Natural killer cell (primary cell): Measurements from ENCODE around the gene TMEM167A. TPM values are rescaled to one million over a fixed set of nuclear protein-coding genes. Genes with fewer than 3 reads are reported as not detected.

Experiments used
- ATAC-seq, 3 donors: fragments of 150-1000 bp in 2 of 3; fragments of 200-7000 bp in 1 of 3; cut with Tn5 transposase; 1 replicate in 1 of 3; 2 replicates in 2 of 3; pipeline ENCODE4 v1.10.0; 2021; ENCODE audit warnings: mild to moderate bottlenecking in 2 of 3, moderate library complexity in 2 of 3
- DNase-seq, 2 donors: peaks; one replicate each; pipeline versions ENCODE4 v3.0.0 to v3.0.0-alpha.2; 2013 to 2021; ENCODE audit warnings: mixed read lengths in 1 of 2
- H3K27ac ChIP-seq: one replicate; pipeline ENCODE4 v1.5.1; 2013; ENCODE audit warnings: mild to moderate bottlenecking, low read length
- H3K27me3 ChIP-seq: one replicate; pipeline ENCODE4 v1.6.1; 2013; ENCODE audit warnings: low read length; ENCODE audit not compliant: control insufficient read depth, insufficient read depth
- H3K36me3 ChIP-seq: one replicate; pipeline ENCODE4 v1.6.1; 2013; ENCODE audit warnings: low read length; ENCODE audit not compliant: control insufficient read depth, insufficient read depth
- H3K4me1 ChIP-seq: one replicate; pipeline ENCODE4 v1.6.1; 2013; ENCODE audit warnings: low read length; ENCODE audit not compliant: control insufficient read depth, insufficient read depth
- H3K4me3 ChIP-seq: one replicate; pipeline ENCODE4 v1.5.1; 2013; ENCODE audit warnings: low read length
- H3K9me3 ChIP-seq: one replicate; pipeline ENCODE4 v1.6.1; 2013; ENCODE audit warnings: low read length; ENCODE audit not compliant: control insufficient read depth, insufficient read depth
- H3K27ac Mint-ChIP-seq, 2 donors: one replicate each; pipeline ENCODE4 v1.8.0; 2022; ENCODE audit warnings: mild to moderate bottlenecking in 2 of 2, mixed read lengths in 2 of 2, moderate library complexity in 1 of 2
- H3K27me3 Mint-ChIP-seq, 2 donors: one replicate each; pipeline ENCODE4 v1.8.0; 2022; ENCODE audit warnings: low read depth in 2 of 2, mixed read lengths in 2 of 2
- H3K36me3 Mint-ChIP-seq: one replicate; pipeline ENCODE4 v1.8.0; 2022; ENCODE audit warnings: mixed read lengths
- H3K4me1 Mint-ChIP-seq, 2 donors: one replicate each; pipeline ENCODE4 v1.8.0; 2022; ENCODE audit warnings: mixed read lengths in 2 of 2
- H3K4me3 Mint-ChIP-seq: one replicate; pipeline ENCODE4 v1.8.0; 2022; ENCODE audit warnings: mild to moderate bottlenecking, moderate library complexity, mixed read lengths
- H3K9me3 Mint-ChIP-seq, 2 donors: one replicate each; pipeline ENCODE4 v1.8.0; 2022; ENCODE audit warnings: mixed read lengths in 2 of 2
- WGBS: methylation state at CpG from one replicate; pipeline ENCODE4 v1.1.7; 2013; ENCODE audit warnings: missing lambda C conversion rate; ENCODE audit not compliant: insufficient coverage; 5-methylcytosine and 5-hydroxymethylcytosine counted together
- intact Hi-C: fragments of 100-400 bp; cut with micrococcal nuclease; formaldehyde crosslinking; loops from one replicate; pipeline ENCODE4 v1.14.2; 2022
- total RNA-seq, 4 donors: library from RNA; stranded (reverse); fragments of 120-200 nt in 1 of 4; gene quantifications; one replicate each; pipeline versions ENCODE4 v1.2.3 to v1.2.4, GENCODE V29; 2013 to 2022
- TF ChIP-seq, protein P1 (sequence below): fragments of 200-600 bp; IDR thresholded peaks from one replicate; pipeline ENCODE4 v1.8.0; 2022; ENCODE audit warnings: antibody characterized with exemption

The TMEM167A gene
- total RNA-seq, 3 donors from 2014 or later (not counting 1 experiment from before 2014, with no cell fraction given): 42.0 to 45.3 (median 44.2) TPM

- Mint-ChIP-seq H3K36me3 (peaks cover 18% of the 10 kb centered on the region), H3K4me1 (peaks cover 19 to 25% of the 10 kb centered on the region in 2 donors), H3K4me3 (no peak overlapping the region), H3K27ac (peak overlapping the region in 1 of 2 donors; percentile 45), H3K9me3 (peaks cover 7 to 9% of the 10 kb centered on the region in 2 donors), H3K27me3 (no peaks in the 10 kb centered on the region)
- no peak overlapping the region for H3K27ac ChIP-seq
- H3K4me1 ChIP-seq: no peaks in the 10 kb centered on the region
- no peaks in the 10 kb centered on the region for H3K36me3 ChIP-seq
- no peaks in the 10 kb centered on the region for H3K27me3 ChIP-seq
- no peak for DNase-seq
- 100% methylated on average over 1 of the region's 4 CpGs for WGBS
- peaks cover 2% of the 10 kb centered on the region for H3K9me3 ChIP-seq
- H3K4me3 ChIP-seq: no peak overlapping the region
- TF ChIP-seq, protein P1, sequence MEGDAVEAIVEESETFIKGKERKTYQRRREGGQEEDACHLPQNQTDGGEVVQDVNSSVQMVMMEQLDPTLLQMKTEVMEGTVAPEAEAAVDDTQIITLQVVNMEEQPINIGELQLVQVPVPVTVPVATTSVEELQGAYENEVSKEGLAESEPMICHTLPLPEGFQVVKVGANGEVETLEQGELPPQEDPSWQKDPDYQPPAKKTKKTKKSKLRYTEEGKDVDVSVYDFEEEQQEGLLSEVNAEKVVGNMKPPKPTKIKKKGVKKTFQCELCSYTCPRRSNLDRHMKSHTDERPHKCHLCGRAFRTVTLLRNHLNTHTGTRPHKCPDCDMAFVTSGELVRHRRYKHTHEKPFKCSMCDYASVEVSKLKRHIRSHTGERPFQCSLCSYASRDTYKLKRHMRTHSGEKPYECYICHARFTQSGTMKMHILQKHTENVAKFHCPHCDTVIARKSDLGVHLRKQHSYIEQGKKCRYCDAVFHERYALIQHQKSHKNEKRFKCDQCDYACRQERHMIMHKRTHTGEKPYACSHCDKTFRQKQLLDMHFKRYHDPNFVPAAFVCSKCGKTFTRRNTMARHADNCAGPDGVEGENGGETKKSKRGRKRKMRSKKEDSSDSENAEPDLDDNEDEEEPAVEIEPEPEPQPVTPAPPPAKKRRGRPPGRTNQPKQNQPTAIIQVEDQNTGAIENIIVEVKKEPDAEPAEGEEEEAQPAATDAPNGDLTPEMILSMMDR: no peak
- intact Hi-C loops: no loop called here
- no peak for ATAC-seq
Observed at GRCh38 chr5:83093692-83094091, 16.5 kb upstream of the TMEM167A start.

DNA sequence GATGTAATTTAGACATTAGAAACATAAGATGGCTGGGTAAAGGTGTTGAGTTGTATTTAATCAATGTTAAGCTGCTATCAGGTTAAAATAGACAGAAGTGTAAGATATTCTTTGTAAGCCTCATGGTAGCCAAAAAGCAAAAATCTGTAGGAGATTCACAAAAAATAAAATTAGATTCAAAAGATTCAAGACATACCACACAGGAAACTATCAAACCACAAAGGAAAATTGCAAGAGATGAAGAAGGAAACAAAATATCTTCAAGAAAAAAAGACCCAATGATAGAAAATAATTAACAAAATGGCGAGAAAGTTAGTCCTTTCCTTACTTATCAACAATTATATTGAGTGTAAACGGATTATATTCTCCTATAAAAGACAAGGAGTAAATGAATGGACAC lies 15.4 kb upstream of the TMEM167A start:
- peaks cover 7 to 9% of the 10 kb centered on the region in 2 donors for H3K9me3 Mint-ChIP-seq
- peaks cover 2% of the 10 kb centered on the region for H3K9me3 ChIP-seq
- H3K27ac Mint-ChIP-seq: peak overlapping the region; percentile 27 to 45
- H3K4me1 Mint-ChIP-seq: peaks cover 19 to 25% of the 10 kb centered on the region in 2 donors
- H3K4me3 Mint-ChIP-seq: peak overlapping the region; percentile 47
- intact Hi-C loops: no loop called here
- H3K27ac ChIP-seq: no peak overlapping the region
- WGBS: no CpG with 5 or more reads among the region's 2 CpGs
- H3K27me3 Mint-ChIP-seq: no peaks in the 10 kb centered on the region
- no peaks in the 10 kb centered on the region for H3K4me1 ChIP-seq
- no peaks in the 10 kb centered on the region for H3K36me3 ChIP-seq
- TF ChIP-seq, protein P1: no peak
- H3K4me3 ChIP-seq: no peak overlapping the region
- ATAC-seq (no peak), DNase-seq (peak in 1 of 2 donors; percentile 15)
- peaks cover 18% of the 10 kb centered on the region for H3K36me3 Mint-ChIP-seq
- no peaks in the 10 kb centered on the region for H3K27me3 ChIP-seq

DNA sequence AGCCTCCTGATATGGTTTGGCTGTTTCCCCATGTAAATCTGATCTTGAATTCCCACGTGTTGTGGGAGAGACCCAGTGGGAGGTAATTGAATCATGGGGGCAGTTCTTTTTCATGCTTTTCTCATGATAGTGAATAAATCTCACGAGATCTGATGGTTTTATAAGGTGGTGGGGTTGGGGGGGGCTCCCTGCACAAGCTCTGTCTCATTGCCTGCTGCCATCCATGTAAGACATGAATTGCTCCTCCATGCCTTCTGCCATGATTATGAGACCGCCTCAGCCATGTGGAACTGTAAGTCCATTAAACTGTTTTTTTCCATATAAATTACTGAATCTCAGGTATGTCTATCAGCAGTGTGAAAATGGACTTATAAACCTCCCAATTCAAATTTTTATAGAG lies 13.0 kb upstream of the TMEM167A start:
- intact Hi-C loops: no loop called here
- no peak for ATAC-seq
- H3K4me1 Mint-ChIP-seq: peaks cover 19 to 25% of the 10 kb centered on the region in 2 donors

More for the DNA sequence above, 13.0 kb upstream of the TMEM167A start:
- Mint-ChIP-seq H3K27me3 (no peaks in the 10 kb centered on the region), H3K4me3 (no peak overlapping the region), H3K36me3 (peaks cover 18% of the 10 kb centered on the region), H3K9me3 (peaks cover 7 to 9% of the 10 kb centered on the region in 2 donors), H3K27ac (no peak overlapping the region)
- TF ChIP-seq, protein P1: no peak
- Histone ChIP-seq H3K4me3 (no peak overlapping the region), H3K27me3 (no peaks in the 10 kb centered on the region), H3K27ac (no peak overlapping the region), H3K36me3 (no peaks in the 10 kb centered on the region), H3K9me3 (peaks cover 2% of the 10 kb centered on the region), H3K4me1 (no peaks in the 10 kb centered on the region)
- no peak for DNase-seq
- 97% methylated on average over 3 of the region's 3 CpGs for WGBS
